H1 (cell line): ENCODE data around the gene ABI3BP. TPM values are rescaled to one million over a fixed set of nuclear protein-coding genes. Genes with fewer than 3 reads are reported as not detected.

Source experiments
- CBX5 ChIP-seq: fragments of 300-800, 300-1000 bp; sonication (generic); IDR thresholded peaks from 2 replicates; pipeline ENCODE4 v1.7.1; 2016; ENCODE audit warnings: antibody characterized with exemption, low read length, low read depth
- CBX8 ChIP-seq: fragments of 300-800, 300-1000 bp; sonication (generic); IDR thresholded peaks from 2 replicates; pipeline ENCODE4 v1.7.1; 2016; ENCODE audit warnings: low read depth, low read length, borderline replicate concordance
- CHD1 ChIP-seq: IDR thresholded peaks from 2 replicates; pipeline ENCODE4 v1.6.1; 2012; ENCODE audit warnings: low read depth, low read length, improper control_type of control experiment
- HDAC6 ChIP-seq: IDR thresholded peaks from one replicate; pipeline ENCODE4 v1.7.1; 2012; ENCODE audit warnings: low read depth, mild to moderate bottlenecking, inconsistent platforms, low read length, moderate library complexity
- KDM4A ChIP-seq: IDR thresholded peaks from one replicate; pipeline ENCODE4 v1.7.1; 2012; ENCODE audit warnings: low read depth, mild to moderate bottlenecking, moderate library complexity, low read length, inconsistent platforms; ENCODE audit not compliant: severe bottlenecking
- NANOG ChIP-seq: IDR thresholded peaks from 2 replicates; pipeline ENCODE4 v1.6.1; 2011; ENCODE audit warnings: low read length, low read depth, mild to moderate bottlenecking, inconsistent platforms; ENCODE audit not compliant: insufficient read depth, poor library complexity, severe bottlenecking
- NRF1 ChIP-seq: IDR thresholded peaks from 2 replicates; pipeline ENCODE4 v1.6.1; 2011; ENCODE audit warnings: mild to moderate bottlenecking, low read depth, low read length, improper control_type of control experiment
- RAD21 ChIP-seq, 2 experiments: IDR thresholded peaks in 1 of 2; conservative IDR thresholded peaks in 1 of 2; 2 replicates each; pipeline ENCODE4 v1.6.1; 2011; ENCODE audit warnings: low read depth in 2 of 2, low read length in 2 of 2, improper control_type of control experiment in 1 of 2, inconsistent platforms in 1 of 2, mild to moderate bottlenecking in 1 of 2, moderate library complexity in 1 of 2
- SP2 ChIP-seq: IDR thresholded peaks from 2 replicates; pipeline ENCODE4 v1.6.1; 2012; ENCODE audit warnings: mild to moderate bottlenecking, low read length, inconsistent platforms
- polyA plus RNA-seq, 7 experiments: library from polyadenylated mRNA; depleted of rRNA in 3 of 7; stranded (reverse) in 5 of 7; unstranded in 2 of 7; fragments of >200 nt in 5 of 7; fragments of 200-250 nt in 2 of 7; gene quantifications; 1 replicate in 5 of 7; 2 replicates in 1 of 7; 4 replicates in 1 of 7; pipeline versions ENCODE4 v1.2.1 to v1.2.3, GENCODE V29; 2011 to 2013; ENCODE audit warnings: missing spikeins in 2 of 7, mixed read lengths in 2 of 7
- total RNA-seq: library from RNA; stranded (reverse); fragmentation: NEBNext Ultra II Directional; extraction: Animal tissue kit (Norgen Biotek cat#: 25700); gene quantifications from 2 replicates; pipeline ENCODE4 v1.2.1, GENCODE V29; 2021

Gene ABI3BP
- total and polyA plus RNA-seq, 2 of the 8 experiments (the other 6 are each of a cell fraction or from before 2014, with no cell fraction given): 0.08 to 0.32 TPM

GRCh38 chr3:101039285-101039684 lies 46.1 kb upstream of the ABI3BP start (continued):
- TF ChIP-seq RAD21 (IDR thresholded peaks at IDR 0.05 in 1 of 2, conservative IDR thresholded peaks at IDR 0.05 in 1 of 2; ENCODE audit: low read depth in 2 of 2, low read length in 2 of 2) (no peak), HDAC6 (no peak), CHD1 (no peak), NANOG (no peak), KDM4A (no peak), NRF1 (no peak), SP2 (no peak), CBX8 (no peak), CBX5 (no peak)
- TF ChIP-seq, all 59 proteins: peak for 0
